DMS153 treated with DMSO at 0.1 percent for 48 hours (cell line): ENCODE results near the gene SIPA1L3.
"Not testable (repeated sequence)": the region's sequence is repeated elsewhere in the genome, so short reads cannot be mapped to it uniquely, and the experiment has no call there.

ENCODE experiments used
- DNase-seq: peaks from one replicate; lab custom pipeline; 2025; ENCODE audit not compliant: unreplicated experiment; lab: John Stamatoyannopoulos, UW

The SIPA1L3 gene

DNA sequence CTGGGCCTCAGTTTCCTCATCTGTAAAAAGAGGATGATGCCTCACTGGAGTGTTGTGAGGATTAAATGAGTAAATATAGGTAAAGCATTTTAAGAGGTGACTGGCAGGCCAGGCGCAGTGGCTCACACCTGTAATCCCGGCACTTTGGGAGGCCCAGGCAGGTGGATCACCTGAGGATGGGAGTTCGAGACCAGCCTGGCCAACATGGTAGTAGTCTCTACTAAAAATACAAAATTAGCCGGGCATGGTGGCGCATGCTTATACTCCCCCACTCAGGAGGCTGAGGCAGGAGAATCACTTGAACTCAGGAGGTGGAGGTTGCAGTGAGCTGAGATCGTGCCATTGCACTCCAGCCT lies 317.8 kb downstream of the SIPA1L3 start:
- not testable (repeated sequence) for DNase-seq

DNA sequence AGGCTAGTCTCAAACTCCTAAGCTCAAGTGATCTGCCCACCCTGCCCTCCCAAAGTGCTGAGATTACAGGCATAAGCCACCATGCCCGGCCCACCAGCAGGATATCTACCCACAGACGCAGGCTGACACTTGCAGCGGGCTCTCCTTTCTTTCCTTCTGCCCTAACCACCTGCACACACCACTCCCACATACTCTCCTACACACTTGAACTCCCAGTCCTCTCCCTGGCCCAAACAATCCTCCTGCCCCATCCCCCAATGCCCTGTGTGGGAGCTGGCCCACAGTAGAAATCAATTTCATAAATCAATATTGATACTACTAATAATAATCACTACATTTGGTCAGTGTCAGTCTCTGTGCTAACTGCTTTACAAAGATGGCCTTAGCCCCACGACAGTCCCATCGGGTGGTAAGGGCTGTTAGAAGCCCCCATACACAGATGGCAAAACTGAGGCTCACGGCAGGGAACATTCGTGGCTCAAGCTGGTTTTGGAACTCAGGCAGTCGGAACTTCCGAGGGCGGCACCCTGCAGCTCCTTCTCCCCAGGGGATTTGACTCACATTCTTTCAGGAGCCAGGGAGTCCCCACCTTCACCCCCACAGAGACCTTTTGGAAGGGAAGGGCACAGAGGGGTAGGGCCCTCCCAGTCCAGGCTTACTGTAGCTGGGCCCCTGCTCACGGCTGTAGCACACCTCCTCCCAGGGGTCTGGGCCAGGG lies 320.4 kb downstream of the SIPA1L3 start:
- DNase-seq: no peak

DNA sequence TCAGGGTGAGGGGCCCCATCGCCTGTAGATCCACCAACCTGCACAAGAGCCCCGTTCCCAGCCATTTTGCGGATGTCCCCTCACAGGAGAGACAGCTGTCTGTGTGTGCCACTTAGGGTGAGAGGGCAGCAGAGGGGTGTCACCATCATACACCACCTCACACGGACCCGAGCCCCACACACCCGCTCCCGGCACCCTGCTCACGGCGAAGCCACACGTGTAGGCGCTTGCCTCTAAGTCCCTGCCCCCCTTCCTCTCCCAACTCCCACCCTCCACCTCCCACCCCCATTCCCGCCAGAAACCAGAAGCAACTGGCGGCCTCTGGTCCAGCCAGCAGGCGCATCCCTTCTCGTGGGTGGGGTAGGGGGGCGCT lies 321.0 kb downstream of the SIPA1L3 start:
- DNase-seq: no peak

DNA sequence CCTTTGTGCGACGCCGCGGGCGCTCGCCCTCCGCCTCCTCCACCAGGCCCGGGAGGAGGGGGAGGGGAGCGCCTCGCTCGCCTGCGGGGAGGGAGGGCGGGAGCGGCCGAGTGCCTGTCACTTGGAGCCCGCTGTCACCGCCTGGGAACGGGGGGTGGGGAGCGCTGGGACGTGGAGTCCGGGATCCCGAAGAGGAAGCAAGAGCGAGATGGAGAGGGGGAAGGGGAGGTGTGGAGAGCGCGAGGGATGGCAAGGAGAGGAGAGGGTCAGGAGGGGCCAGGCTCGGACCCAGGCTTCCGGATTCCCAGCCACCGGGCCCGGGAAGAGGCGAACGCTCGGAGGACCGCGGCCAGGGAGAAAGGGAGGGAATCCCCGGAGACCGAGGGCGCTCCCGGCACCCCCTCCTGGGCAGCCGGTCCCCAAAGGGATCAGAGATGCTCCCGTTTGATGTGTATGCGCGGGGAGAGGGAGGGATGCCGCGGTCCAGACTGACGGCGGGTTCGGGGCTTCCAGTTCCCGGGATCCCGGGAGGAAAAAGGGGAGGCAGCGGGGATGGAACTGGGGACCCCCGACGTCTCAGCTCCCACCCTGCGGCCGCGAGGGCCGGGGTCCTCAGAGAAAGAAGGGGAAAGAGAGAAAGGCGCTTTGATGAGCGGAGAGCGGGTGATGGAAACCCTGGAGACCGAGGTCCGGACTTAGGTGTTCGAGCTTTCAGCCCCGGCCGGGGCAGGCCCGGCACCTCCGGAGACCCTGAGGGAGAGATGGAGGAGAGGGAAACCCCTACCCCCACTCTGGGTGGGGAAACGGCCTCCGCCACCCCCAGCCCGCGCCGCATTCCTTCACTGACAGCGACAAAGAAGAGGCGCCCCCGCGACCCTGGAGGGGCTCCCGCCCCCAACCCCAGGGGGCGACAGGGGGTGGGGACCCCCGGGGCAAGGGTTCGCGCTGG lies 321.8 kb downstream of the SIPA1L3 start:
- DNase-seq: no peak

DNA sequence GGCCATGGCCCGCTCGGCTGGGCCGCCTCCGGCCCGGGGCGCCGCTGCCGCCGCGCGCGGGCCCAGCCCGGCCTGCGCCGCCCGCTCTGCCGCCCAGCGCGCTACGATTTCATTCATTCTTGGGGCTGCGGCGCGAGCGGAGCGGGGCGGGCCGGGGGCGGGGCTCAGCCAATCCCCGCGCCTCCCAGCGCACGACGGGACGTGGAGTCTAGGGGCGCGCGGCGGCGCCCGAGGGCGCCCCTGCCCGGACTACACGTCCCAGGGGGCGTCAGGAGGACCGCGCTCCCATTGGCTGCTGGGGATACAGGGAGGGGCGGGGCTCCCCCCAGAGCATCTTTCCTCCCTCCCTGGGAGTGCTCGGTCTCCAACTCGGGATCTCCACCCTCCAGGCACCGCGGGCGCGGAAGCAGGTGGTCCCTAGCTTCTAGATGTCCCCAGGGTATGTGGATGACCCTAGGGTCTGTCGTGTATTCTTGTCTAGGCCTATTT lies 322.6 kb downstream of the SIPA1L3 start:
- DNase-seq: peak; percentile 93

DNA sequence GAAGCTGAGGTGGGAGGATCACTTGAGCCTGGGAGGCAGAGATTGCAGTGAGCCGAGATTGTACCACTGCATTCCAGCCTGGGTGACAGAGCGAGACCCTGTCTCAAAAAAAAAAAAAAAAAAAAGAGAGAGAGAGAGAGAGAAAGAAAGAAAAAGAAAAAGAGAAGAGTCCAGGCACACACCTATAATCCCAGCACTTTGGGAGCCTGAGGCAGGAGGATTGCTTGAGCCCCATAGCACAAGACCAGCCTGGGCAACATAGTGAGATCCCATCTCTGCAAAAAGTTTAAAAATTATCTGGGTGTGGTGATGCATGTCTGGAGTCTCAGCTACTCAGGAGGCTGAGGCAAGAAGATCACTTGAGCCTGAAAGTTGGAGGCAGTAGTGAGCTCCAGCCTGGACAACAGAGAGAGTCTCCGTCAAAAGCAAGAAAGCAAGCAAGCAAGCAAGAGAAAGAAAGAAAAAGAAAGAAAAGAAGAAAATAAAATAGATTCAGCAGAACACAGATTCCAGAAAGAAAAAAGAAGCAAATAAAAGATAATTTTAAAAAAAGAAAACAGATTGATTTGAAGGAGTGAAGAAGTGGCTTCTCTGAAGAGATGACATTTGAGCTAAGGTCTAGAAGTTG lies 323.6 kb downstream of the SIPA1L3 start:
- not testable (repeated sequence) for DNase-seq

DNA sequence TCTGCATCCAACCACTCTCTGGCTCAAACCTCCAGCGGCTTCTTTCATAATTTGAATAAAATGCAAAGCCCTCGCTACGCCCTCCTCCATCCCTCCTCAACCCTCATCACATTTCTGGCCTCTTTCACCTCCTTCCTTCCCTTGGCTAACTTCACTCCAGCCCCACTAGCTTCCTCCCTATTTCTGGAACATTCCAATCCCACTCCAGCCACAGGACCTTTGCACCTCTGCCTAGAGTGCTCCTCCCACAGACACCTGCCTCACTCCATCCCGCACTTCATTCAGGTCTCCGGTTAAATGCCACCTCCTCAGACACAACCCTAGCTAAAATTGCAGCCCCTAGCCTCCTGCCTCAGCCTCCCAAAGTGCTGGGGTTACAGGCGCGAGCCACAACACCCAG lies 324.9 kb downstream of the SIPA1L3 start:
- no peak for DNase-seq

DNA sequence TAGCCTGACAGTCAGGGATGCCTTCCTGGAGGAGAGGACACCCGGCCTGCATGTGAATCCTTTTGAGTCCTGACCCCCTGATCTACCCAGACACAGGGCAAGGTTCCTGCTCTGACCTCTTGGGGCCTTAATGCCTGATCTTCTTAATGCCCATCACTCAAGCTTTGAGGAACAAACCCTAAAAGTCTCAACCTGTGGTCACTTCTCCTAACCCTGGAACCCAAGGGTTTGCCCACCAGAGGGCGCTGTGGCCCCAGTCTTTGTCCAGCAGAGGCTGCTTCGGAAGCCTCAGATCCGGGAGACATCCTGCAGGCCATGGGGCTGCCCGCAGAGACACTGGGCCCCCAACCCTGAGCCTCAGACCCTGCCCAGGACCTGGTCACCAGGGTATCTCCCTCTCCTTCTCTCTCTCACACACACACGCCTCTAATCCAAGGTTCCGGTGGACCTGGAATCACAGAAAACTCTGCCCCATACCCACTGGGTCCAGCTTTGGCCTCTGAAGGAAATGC lies 326.8 kb downstream of the SIPA1L3 start:
- peak; percentile 21 for DNase-seq

DNA sequence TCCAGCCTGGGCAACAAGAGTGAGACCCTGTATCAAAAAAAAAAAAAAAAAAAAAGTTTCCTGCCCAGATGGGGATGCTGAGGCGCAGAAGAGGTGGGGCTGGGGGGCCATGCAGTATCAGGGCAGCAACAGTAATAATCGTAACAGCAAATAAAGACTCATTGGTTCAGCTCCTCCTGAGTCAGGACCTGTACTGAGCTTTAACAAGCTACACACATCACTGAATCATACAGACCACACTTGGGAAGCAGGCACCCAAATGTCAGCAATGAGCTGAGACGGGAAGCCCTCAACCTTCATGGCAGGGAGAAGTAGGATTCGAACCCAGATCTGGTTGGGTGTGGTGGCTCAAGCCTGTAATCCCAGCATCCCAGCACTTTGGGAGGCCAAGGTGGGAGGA lies 327.6 kb downstream of the SIPA1L3 start:
- DNase-seq: no peak

DNA sequence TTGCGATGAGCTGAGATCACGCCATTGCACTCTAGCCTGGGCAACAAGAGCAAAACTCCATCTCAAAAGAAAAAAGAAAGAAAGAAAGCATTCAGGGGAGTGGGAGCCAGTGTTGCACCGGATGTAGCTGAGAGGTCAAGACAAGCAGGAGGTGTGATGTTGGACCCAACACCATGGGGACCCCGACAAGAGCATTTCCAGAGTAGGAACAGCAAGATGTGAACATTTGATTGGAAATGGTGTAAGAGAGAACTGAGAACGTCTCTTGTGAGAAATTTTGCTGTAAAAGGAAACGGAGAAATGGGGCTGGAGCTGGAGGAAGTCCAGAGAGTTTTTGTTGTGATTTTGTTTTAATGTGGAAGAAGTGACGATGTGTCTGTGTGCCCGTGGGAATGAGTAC lies 332.8 kb downstream of the SIPA1L3 start:
- no peak for DNase-seq

DNA sequence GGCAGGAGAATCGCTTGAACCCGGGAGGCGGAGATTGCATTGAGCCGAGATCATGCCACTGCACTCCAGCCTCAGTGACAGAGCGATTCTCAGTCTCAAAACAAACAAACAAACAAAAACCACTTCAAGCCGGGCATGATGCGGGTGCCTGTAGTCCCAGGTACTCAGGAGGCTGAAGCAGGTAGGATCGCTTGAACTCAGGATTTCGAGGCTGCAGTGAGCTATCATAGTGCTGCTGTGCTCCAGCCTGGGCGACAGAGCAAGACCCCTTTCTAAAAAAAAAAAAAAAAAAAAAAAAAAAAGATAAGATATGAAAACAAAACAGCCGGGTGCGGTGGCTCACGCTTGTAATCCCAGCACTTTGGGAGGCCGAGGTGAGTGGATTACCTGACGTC lies 336.3 kb downstream of the SIPA1L3 start:
- DNase-seq: no peak

DNA sequence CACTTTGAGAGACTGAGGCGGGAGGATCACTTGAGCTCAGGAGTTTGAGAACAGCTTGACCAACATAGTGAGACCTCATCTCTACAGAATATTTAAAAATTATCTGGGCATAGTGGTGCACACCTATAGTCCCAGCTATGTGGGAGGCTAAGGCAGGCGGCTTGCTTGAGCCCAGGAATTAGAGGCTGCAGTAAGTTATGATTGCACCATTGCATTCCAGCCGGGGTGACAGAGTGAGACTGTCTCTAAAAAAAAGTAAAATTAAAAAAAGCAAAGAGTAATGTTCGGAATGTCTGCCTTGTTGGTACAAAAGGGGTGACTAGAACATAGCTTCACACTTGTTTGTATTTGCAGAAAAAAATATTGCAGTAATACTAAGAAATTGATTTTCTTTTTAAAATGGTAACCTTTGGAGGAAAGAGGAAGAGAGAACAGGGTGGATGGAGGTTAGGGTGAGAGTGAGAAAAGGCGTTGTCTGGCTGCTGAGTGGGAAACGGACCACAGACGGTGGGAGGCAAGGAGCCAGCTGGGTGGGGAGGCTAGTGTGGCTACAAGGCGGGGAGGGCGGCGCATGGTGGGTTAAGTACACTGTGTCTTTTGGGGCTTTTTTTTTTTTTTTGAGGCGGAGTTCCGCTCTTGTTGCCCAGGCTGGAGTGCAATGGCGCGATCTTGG lies 339.0 kb downstream of the SIPA1L3 start:
- DNase-seq: no peak

DNA sequence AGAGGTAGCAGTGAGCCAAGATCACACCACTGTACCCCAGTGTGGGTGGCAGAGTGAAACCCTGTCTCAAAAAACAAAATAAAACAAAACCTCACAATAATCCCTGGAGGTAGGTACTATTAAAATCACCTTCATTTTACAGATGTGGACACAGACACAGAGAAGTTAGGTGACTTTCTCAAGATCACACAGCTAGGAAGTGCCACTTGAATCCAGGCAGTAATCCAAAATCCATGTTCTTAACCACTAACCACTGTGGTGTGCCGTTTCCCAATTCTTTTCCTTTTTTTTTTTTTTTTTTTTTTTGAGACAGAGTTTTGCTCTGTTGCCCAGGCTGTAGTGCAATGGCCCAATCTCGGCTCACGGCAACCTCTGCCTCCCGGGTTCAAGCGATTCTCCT lies 340.1 kb downstream of the SIPA1L3 start:
- DNase-seq: no peak

DNA sequence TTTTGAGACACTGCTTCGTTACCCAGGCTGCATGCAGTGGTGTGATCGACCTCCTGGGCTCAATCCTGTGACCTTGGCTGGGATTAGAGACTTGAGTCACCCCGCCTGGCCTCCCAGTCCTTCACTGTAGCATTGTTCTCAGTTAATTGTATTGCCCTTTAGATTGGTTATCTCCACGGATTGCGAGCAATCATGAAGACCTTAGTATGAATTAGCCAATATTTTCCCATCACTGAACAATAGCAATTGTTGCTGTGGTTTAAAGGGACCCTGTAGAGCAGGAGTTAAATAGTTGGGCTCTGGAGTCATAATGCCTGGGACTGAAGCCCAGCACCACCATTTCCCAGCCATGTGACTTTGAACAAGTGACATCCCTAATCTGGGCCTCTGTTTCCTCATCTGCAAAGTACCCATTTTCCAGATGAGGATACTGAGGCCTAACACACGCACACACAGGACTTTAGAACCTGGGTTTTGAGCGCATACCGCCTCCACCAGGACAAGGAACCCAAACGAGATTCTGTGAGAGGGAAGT lies 340.8 kb downstream of the SIPA1L3 start:
- no peak for DNase-seq

DNA sequence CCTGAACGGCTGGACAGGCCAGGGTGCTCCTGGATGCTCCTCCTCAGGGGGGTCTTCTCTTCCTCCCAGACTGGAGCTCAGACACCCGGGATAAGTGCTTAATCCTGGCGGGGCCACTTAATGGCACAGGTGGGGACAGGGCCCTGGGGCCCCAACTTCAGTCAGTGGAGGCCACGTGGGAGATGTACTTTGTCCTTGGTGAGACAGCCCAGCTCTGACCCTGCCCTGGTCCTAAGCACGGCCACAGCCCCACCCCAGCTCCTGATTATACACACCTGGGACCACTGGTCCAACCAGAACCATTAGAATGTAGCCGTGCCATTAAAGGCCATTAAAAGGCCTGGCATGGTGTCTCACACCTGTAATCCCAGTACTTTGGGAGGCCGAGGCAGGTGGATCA lies 341.4 kb downstream of the SIPA1L3 start:
- DNase-seq: no peak

DNA sequence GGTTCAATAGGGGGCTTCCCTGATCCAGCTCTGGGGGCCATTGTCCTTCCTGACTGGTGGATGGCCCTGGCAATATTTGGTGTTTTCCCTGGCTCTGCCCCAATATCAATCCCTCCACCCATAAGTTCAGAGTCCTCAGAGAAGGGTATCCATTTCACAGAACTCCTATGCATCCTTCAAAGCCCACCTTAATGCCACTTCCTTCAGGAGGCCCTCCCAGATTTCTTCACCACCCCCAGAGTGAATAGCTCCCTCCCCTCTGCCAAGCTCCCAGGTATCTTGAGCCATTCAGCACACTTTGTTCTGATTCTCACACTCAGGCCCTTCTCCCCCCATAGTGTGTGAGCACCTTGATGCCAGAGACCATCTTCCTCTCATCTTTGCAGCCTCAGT lies 343.4 kb downstream of the SIPA1L3 start:
- no peak for DNase-seq

DNA sequence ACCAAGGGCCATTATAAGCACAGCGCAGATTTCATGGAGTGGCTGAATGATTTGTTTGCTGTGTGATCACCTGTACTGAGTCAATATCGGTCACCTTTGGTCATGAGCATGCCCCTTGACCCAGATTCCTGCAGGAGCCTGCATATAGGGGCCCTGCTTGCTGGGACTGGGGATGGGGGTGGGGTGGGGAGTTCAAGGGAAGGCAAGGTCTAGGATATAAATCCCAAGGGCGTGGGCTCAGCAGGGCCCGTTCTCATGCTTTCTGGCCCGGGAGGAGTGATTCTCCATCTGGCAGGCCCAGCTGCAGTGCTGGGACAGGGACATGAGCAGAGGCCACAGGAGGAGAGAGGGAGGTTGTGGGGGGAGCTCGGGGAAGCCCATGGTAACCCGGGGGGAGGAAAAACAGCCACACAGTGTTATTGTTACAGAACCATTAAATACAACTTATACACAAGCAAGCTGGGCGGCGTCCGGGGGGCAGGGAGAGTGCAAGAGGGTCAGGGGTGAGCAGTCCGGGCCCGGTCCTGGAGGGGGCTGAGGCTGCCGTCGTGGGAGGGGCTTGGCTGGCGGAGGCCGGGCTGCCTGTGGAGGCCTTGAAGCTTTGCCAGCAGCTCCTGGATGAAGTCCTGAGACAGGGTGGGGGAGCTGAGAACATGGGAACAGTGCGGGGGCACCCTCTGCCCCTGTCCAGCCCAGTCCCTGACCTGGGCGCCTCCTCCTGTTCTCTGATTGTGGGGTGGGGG lies 344.0 kb downstream of the SIPA1L3 start:
- DNase-seq: no peak

DNA sequence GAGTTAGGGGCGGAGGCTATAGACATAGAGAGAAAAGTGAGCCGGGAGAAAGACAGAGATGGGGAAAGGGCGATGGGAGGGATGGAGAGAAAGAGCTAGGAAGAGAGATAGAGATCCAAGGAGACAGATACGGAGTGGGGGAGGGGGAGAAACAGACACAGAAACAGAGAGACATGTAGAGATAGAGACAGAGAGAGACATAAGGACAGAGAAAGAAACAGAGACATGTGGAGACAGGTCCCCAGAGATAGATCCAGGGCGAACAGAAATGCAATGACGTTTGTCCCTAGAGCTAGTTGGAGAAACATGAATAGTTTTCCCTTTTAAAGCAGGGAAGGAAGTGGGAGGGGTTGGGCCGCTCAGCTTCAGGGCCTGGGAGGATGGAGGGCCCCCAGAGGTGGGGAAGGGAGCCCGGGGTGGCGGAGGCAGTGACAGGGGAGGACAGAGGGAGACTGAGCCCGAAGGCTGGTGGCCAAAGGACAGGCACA lies 344.6 kb downstream of the SIPA1L3 start:
- no peak for DNase-seq

DNA sequence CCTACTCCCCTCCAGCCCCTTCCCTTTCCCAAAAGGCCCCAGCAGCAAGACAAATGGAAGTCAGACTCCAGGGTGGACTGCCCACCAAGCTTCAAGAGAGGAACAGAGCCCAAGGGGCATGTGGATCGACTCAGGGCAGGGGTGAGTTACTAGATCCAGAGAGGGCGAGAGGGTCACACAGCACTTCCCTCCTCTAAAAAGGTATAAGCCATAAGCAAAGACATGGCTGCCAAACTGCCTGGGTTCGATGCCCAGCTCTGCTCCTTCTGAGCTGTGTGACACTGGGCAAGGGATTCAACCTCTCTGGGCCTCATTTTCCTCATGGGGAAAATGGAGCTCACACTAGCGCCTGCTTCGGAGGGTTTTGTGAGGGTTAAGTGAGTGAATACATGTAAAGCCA lies 345.4 kb downstream of the SIPA1L3 start:
- no peak for DNase-seq
